GM10248 (cell line): Measurements from ENCODE around the gene ASGR1.
A peak's percentile ranks its signal among the peaks of the same experiment; 100 is the strongest.

Source experiments
- CTCF ChIA-PET: fragments of 300-600 bp; sonication (Branson Sonifier 250); formaldehyde crosslinking; extraction: SDS; loops from one replicate; lab custom pipeline; 2021; ENCODE audit warnings: antibody characterized with exemption; lab: Yijun Ruan, JAX
- POLR2A ChIA-PET: fragments of 350-650 bp; sonication (Branson Sonifier 250); formaldehyde crosslinking; extraction: SDS; loops from one replicate; lab custom pipeline; 2020; ENCODE audit warnings: antibody characterized with exemption; lab: Yijun Ruan, JAX
- DNase-seq: peaks from one replicate; pipeline ENCODE4 v3.0.0; 2012; ENCODE audit errors: extremely low spot score
- CTCF ChIP-seq: IDR thresholded peaks from 2 replicates; pipeline ENCODE4 v1.5.1; 2012; ENCODE audit warnings: mild to moderate bottlenecking, low read depth; ENCODE audit errors: extremely low read depth, missing control alignments, control extremely low read depth

The ASGR1 gene

GRCh38 chr17:7219812-7220592 lies 40.8 kb upstream of the ASGR1 start, which contains the start of the genes ACADVL and DLG4:
ACADVL (plus strand) TSS chr17:7219938; CDS start chr17:7219985, 47 bp downstream.
DLG4 (minus strand) TSS chr17:7219836.
- peak; percentile 91 for DNase-seq
- CTCF ChIA-PET: interaction anchor here (0.8 to 3.7 kb wide), 14 partner anchors 9 to 174 kb away, joined by 3 to 31 read pairs (median 4); partner anchors contain the start of genes DVL2 and PHF23
- TF ChIP-seq CTCF: no peak
- POLR2A ChIA-PET: interaction anchor here (0.6 to 1.7 kb wide), 3 partner anchors 10 to 466 kb away, joined by 3 to 6 read pairs (median 4); no protein-coding TSS in a partner anchor

GRCh38 chr17:7219229-7219811 lies 40.1 kb upstream of the ASGR1 start:
- TF ChIP-seq CTCF: no peak
- POLR2A ChIA-PET: interaction anchor here (0.6 to 1.7 kb wide), 3 partner anchors 18 to 1993 kb away, joined by 3 to 6 read pairs (median 5); no protein-coding TSS in a partner anchor
- DNase-seq: no peak
- CTCF ChIA-PET: interaction anchor here (1.1 to 3.7 kb wide), 7 partner anchors 10 to 174 kb away, joined by 3 to 31 read pairs (median 6); partner anchors contain the start of gene DVL2

GRCh38 chr17:7218758-7219157 lies 39.6 kb upstream of the ASGR1 start:
- POLR2A ChIA-PET: interaction anchor here (0.6 to 1.7 kb wide), 2 partner anchors 18 to 1993 kb away, joined by 5 to 6 read pairs; no protein-coding TSS in a partner anchor
- no peak for TF ChIP-seq CTCF
- CTCF ChIA-PET: interaction anchor here (1.1 to 1.2 kb wide), 2 partner anchors 19 to 78 kb away, joined by 3 to 6 read pairs; no protein-coding TSS in a partner anchor
- no peak for DNase-seq

GRCh38 chr17:7218166-7218565 lies 39.0 kb upstream of the ASGR1 start:
- no peak for DNase-seq
- CTCF ChIA-PET: interaction anchor here (1.2 kb wide), 1 partner anchor 78 kb away, joined by 6 read pairs; no protein-coding TSS in a partner anchor
- POLR2A ChIA-PET: no interaction called here
- no peak for TF ChIP-seq CTCF

- no peak for DNase-seq
- ChIA-PET CTCF (interaction anchor here (1.2 kb wide), 1 partner anchor 79 kb away, joined by 6 read pairs; no protein-coding TSS in a partner anchor), POLR2A (no interaction called here)
- no peak for TF ChIP-seq CTCF
Observed at GRCh38 chr17:7217113-7217987, 38.2 kb upstream of the ASGR1 start.
